Anterior cingulate cortex (tissue), 58 donors: ENCODE measurements around the gene SEC63.
"Not testable (repeated sequence)": the region's sequence is repeated elsewhere in the genome, so short reads cannot be mapped to it uniquely, and the experiment has no call there.

ENCODE experiments used
- DNase-seq, 58 donors: peaks; one replicate each; lab custom pipeline; 2025; lab: John Stamatoyannopoulos, UW

The SEC63 gene

DNA sequence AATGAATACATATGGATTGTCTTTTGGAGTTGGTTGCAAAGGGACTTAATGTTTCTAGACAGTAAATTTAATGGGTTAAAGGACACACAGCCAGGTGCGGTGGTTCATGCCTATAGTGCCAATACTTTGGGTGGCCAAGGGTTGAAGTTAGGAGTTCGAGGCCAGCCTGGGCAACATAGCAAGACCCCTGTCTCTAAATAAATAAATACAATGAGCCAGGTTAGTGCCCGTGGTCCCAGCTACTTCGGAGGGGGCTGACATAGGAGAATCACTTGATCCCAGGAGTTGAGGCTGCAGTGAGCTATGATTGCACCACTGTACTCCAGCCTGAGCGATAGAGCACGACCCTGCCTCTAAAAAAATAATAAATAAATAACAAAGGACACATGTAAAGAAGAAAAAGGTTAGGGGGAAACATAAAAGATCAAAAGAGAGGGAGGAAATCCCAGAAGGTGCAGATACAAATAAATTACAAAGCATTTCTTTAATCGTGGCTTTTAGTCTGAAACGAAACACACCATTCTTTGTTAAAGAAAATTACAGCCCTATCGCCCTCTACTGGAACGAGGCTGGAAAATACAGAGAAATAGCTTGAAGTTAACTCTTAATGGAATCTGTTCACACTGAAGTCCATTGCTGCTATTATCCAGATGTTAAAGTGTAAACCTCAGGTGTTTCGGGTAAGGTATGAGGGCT lies 91.3 kb downstream of the SEC63 start:
- peak in 2 of 58 donors; percentile 8 to 20 for DNase-seq

DNA sequence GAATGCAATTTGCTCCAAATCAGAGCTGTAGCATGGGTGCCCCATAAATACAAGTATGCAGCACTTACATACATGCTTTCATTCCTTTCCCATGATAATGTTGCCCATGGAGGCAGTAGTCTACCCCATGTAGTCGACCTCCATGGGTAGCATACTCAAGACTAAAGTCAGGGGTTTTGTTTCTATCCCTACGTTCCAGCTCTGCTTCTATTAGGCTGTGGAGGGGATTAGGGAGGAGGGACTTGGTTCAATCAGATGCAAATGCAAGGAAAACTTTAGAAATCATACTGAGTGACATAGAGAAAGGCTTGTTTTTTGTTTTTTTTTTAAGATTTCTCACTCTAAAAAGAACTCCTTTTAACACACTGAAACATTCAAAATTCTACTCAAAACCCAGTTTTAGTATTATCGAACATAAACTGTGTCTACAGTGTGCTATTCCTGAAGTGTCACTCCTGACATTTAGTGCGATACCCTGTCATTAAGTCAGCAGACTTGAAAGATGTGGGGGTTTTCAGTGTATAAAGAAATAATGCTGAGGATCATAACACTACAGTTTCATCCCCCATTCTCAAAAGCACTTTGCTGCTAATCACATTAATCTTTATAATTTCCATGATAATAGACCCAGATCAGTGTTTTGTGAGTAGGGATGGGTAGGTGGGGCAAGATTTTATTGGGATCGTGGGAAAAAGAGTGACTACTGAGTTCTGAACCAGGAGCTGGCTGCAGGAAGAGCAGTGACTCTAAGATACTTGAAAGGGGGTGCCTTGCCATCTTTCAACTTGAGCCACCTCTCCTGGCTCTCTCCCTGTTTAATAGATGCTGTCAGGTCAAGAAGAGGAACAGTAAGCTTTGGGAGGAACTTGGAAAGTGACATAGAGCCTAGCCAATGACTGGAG lies 93.5 kb downstream of the SEC63 start:
- DNase-seq, result no peak

DNA sequence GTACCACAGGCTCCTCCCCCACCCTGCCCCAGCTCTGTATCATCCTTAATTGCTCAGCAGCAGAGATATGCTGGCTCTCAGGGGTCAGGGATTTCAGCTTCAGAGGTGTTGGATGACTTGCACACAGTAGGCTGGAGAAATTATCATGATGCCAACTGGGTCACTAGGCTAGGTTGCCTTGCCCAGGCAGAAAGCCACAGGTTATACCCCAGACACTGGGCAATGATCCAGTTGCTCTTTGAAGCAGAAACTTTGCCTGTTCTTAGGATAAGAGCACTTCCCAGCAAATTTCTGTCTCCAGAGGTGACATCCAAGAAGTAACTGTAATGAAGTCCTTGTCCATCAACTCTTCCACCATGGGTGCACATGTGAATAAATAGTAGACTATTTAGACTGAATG lies 95.6 kb downstream of the SEC63 start:
- no peak for DNase-seq

DNA sequence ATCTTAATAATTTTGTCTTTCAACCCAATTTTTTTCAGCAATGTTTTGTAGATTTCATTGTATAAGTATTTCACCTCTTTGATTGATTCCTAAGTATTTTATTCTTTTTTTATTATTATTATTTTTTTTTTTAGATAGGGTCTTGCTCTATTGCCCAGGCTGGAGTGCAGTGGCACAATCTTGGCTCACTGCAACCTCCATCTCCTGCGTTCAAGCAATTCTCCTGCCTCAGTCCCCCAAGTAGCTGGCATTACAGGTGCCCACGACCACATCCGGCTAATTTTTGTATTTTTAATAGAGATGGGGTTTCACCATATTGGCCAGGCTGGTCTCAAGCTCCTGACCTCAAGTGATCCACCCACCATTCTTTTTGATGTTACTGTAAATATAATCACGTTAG lies 97.0 kb downstream of the SEC63 start:
- not testable (repeated sequence) for DNase-seq

DNA sequence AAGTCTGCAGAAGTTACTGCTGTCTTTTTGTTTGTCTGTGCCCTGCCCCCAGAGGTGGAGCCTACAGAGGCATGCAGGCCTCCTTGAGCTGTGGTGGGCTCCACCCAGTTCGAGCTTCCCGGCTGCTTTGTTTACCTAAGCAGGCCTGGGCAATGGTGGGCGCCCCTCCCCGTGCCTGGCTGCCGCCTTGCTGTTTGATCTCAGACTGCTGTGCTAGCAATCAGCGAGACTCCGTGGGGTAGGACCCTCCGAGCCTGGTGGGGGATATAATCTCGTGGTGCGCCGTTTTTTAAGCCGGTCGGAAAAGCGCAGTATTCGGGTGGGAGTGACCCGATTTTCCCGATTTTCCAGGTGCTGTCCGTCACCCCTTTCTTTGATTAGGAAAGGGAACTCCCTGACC lies 97.9 kb downstream of the SEC63 start:
- not testable (repeated sequence) for DNase-seq

DNA sequence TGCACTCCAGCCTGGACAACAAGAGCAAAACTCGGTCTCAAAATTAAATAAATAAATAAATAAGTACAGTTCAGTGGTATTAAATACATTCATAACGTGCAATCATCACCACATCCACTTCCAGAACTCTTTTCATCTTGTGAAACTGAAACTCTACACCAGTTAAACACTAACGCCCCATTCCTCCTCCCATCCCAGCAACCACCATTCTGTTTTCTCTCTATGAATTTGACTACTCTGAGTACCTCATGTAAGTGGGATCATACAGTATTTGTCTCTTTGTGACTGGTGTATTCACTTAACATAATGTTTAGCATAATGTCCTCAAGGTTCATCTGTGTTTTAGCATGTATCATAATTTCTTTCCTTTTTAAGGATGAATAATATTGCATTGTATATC lies 104.8 kb downstream of the SEC63 start:
- DNase-seq, result no peak

DNA sequence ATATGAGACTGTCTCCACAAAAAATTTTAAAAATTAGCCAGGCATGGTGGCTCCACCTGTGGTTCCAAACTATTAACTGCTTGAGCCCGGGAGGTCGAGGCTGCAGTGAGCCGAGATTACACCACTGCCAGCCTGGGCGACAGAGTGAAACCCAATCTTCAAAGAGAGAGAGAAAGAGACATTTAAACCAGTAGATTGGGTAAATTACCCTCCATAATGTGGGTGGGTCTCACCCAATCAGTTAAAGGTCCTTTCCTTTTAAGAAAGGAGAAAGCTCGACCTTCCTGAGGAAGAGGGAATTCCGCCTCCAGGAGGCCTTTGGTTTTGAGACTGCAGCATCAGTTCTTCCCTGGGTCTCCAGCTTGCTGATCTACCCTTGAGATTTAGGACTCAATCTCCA lies 108.7 kb downstream of the SEC63 start:
- no peak for DNase-seq

DNA sequence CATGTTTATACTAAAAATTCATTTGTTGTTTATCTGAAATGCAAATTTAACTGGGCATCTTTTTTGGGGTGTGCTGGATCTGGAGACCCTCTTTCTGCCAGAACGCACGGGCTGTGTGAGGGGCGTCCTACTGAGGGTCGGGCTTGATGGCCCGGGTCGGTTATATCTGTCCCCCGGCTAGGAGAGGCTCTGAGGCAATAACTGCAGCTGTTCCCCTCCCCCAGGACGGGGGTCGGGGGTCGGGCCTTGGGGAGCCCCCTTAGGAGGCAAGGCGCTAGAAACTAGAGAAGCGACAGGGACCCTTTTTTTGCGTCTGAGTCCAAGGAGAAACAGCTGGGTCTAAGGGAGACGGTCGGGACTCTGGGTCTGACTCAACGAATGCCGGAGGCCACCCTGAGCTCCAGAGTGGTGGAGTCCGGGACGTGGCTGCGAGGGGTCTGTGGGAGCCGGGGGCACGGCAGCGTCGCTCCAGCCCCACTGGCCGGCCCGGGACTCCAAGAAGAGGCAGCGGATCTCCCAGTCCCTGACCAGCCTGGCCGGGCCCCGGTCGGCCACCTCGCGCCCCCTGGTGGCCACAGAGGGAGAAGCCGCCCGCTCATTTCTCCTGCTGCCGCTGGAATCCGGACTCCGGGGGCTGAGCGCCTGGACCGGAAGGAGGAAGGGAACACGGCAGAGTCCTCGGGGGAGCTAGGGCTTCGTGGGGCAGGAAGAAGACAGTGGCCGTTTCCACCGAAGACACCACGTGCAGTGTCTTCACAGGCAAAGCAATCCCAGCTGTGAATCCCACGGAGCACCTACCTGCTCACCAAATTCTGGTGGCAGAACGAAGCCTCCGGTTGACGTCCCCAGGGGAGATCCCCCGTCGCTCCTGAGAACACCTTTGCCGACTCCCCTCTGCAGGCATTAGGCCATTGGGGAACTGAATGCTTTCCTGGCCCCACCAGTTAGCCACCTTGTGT lies 109.9 kb downstream of the SEC63 start:
- peak in 57 of 58 donors; percentile 17 to 87 (median 66) for DNase-seq

DNA sequence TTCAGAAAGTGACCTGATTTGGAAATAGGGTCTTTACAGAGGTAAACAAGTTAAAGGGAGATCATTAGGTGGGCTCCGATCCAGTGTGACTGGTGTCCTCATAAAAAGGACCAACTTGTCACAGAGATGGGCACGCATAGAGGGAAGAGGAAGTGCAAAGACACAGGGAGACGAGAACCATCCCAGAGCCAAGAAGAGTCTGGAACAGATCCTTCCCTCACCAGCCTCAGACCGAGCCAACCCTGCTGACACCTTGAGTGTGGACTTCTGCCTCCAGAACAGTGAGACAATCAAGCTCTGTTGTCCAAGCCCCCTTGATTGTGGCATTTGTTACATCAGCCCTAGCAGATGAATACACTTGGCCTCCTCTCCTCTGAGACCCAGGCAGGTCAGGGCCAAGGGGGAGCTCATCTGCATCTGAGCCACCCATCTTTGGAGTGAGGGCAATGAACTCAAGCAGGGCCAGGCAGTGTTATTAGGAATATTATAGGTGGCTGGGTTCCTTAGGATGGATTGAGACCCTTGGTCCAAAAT lies 111.7 kb downstream of the SEC63 start:
- no peak for DNase-seq

DNA sequence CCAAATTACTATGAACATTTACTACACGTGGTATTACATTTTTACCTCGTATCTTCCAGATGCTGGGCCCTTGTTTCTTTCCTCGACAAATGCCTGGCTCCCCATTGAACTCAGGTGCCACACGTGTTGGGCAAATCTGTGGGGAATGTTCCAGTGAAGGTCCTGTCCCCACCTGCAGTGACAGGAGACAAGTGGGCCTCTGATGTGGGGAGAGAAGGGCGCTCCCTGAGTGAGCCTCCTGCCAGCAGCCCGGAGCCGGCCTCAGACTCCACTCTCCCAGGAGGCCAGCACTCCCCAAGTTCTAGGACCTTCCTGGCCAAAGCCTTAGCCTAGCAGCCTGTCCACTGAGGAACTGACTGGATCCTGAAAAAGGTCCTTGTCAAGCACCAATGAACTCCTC lies 112.2 kb downstream of the SEC63 start:
- no peak for DNase-seq

DNA sequence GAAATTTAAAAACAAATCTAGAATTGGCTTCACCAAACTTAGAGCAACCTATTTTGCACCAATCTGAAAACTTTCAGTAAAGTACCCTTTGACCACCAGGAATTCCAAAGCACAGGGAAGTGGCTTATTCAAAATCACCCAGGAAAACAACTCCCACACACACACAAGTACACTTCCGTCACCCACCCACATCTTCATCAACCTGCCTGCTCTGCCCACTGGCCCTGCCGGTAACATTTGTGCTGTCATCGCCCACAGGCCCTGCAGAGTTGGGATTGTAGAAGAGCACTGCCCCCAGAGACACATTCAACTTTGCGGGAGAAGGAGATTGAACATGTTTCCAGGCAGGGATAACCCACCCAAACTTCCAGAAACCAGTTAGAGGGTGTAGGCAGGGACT lies 114.6 kb downstream of the SEC63 start:
- peak in 1 of 58 donors; percentile 2 for DNase-seq

DNA sequence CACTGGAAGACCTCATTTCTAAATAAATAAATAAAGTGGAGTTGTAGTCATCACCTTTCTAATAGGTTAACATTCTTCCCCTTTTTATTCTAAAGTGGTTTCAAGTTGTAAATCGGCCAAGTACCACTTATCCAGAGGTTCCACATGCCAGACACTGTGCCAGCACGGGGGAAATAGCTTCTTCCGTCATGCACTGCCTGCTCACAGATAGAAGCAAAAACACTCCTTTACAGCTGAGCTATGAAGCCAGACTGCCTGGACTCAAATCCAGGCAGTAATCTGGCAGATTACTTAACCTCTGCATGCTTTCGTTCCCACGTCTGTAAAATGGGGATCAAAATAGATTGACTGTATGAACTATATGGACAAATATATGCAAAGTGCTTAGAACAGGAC lies 116.7 kb downstream of the SEC63 start:
- DNase-seq, result no peak

DNA sequence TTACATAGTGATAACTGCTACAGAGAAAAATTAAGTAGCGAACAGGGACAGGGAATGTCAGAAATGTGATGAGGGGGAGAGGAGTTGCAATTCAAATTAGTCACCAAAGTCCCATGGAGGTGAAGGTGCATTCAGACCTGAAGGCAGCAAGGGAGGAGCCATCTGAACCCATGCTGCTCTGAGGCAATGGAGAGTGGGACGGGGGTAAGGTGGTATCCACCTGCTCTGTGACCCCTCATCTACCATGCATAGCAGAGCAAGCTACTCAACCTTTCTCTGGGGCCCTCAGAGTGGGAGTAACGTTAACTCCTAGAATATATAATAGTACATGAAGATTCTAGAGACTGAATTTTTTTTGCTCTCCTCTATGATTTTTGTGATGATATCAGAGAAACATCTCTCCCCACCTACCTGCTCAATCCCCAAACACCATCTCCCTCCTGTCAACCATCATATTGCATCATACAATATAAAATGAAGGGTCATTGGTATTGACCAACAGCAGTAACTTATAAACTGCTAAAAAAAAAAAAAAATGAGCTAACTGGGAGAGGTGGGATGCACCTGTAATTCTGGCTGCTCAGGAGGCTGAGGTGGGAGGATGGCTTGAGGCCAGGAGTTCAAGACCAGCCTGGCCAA lies 117.3 kb downstream of the SEC63 start:
- DNase-seq, result no peak

DNA sequence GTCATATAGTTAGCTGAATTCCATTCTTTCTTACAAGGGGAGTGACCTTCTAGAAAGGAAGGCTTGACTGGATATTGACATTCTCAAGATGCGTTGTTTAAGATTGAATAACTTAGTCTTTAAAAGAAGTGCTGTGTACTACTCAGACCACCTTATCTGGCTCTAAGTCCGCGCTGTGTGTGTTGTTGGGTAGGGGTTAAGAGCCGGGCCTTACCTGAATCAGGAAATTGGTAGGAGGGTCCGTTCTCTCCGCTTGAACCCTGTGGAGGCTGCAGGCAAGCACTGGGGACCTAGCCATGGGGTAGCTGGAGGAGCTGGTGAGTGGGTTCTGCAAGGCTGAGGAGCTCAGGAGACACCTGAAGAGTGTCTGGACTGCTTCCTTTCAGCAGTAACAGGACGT lies 124.9 kb downstream of the SEC63 start:
- no peak for DNase-seq

DNA sequence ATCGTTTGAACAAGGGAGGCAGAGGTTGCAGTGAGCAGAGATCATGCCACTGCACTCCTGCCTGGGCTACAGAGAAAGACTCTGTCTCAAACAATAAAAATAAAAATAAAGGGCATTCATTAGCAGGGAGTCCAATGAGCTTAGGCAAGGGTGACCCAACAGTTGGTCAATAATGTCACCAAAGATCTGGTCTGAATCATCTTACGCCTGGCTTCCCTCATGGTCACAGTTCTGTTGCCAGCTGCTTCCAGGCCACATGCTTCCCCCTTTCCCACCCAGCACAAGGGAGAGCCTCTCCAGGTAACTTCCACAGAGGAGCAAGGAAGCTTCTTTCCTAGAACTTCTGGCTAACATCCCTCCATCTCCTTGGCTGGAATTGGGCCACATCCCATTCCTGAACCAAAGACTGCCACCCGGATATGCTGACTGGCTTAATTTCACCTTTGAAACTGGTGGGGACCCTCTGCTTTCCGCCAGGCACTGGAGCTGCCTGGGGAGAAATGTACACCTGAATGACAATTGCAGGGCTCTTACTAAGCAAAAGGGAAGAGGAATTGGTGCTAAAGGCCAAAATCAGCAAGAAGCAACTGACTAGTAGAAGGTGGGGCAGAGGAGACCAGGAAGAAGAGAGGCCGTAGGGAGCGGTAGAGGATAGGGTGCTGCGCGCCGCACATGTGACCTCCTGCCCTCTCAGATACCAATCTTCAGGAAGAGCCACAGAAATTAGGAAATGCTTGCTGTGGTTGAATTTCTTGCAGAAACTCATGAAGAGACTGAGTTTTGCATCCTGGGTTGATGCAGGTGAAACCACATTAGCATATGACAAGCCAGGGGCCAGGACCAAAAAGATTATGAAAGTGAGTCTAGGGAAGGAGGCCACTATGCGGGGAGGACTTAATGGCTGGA lies 125.6 kb downstream of the SEC63 start:
- DNase-seq, result no peak

DNA sequence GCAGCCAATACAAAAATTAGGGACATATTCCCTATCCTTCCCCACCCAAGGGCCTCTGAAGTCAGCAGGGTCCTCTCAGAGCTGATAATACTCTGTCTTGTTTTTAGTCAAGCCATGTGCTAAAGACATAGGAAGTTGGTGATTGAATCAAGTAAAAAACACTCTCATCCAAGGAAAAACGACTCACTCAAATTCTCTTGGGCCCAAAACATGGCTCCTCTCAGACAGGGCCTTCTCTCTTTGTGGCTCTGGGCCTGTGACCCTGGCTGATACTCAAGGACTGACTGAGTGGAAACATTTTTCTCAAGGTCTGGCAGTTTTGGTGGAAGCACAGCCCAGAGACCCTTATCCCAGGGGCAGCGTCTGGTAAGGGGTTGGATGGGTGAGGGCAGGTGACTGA lies 127.9 kb downstream of the SEC63 start:
- DNase-seq, result no peak

DNA sequence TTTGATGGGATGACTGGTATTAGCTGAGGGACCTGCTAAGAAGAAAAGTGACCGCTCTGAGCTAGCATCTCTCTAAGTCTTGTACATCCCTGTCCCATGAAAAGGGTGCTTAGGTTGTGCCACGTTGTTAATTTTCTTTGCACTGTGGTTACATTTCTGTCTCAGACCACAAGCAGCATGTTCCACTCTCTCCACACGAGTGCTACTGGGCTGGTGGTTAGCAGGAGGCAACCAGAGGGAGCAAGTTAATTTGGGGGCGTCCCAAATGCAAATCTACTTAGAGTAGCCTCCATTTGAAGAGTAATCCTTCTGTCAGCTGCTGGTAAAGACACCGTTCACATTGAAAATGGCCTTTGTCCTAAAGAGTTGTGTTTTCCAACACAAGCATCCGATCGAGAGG lies 130.5 kb downstream of the SEC63 start:
- DNase-seq, result no peak

DNA sequence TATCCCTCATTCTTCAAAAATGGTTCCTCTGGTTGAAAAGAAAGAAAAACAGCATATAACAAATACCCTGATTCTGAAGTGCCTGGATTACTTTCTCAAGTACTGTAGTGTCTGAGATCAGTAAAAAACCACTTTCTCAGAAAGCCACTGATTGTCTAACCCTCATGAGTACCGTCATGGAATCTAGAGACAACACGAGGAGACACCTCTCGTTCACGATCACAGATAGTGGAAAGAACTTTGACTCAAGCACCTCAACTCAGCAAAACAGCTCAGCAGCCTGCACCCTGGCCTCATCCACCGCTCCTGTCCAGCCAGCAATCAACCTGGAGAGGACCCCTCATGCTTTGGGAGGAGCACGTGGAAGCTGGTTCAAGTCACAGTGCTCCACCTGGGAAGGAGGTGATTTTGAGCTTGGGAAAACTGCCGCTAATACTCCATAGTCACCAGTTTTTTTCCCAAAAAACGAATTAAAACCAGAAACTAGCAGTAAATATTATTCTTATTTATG lies 134.9 kb downstream of the SEC63 start:
- DNase-seq, result no peak
